GM18498 (cell line): ENCODE measurements around the gene MAP4K1.
A peak's percentile ranks its signal among the peaks of the same experiment; 100 is the strongest.
"Not testable (repeated sequence)": the region's sequence is repeated elsewhere in the genome, so short reads cannot be mapped to it uniquely, and the experiment has no call there.

Experiments used
- ATAC-seq: cut with Tn5 transposase; IDR thresholded peaks from one replicate; pipeline ENCODE4 v1.9.1; 2021; ENCODE audit warnings: mild to moderate bottlenecking, moderate library complexity; ENCODE audit not compliant: unreplicated experiment

MAP4K1 gene

DNA sequence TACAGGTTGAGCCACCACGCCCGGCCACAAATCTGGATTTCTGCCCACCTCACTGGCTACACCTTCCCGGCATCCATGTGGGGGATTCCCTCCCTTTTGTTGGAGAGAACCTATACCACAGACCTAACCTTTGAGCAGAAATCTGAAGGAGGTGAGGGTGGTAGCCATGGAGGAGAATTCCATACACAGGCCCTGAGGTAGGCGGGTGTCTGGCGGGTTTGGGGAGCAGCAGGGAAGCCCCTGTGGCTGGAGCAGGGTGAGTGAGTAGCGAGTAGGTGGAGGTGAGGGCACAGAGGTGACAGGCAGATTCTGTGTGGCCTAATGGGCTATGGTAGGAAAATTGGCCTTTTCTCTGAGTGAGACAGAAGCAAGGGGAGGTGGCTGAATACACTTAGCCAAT is 11.8 kb upstream of the MAP4K1 start:
- no peak for ATAC-seq

DNA sequence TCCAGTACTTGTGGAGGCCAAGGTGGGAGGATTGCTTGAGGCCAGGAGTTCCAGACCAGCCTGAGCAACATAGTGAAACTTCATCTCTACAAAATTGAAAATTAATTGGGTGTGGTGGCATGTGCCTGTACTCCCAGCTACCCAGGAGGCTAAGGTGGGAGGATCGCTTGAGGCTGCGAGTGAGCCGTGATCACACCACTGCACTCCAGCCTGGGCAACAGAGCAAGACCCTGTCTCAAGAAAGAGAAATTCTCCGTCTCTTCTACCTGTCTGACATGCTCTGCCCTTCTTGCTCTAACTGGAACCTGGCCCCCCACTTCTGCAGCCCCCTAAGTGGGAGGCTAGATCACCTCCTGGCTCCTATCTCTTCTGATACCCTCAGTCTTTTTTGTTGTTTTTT is 8.6 kb upstream of the MAP4K1 start:
- no peak for ATAC-seq

DNA sequence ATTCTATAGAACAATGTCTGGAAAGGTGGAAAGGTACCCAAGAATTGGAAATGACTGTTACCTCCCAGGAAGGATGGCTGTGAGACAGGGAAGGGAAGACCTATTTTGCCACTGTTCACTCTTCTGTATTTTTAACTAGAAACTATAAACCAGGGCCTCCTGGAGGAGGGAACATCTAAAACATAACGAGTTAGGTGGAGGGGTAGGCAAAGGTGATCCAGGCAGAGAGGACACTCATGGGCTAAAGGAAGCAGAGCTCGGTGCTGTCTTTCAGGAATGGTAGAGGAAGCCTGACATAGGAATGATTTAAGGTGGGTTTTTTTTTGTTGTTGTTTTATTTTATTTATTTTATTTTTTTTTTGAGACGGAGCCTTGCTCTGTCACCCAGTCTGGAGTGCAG is 7.1 kb upstream of the MAP4K1 start:
- ATAC-seq, result no peak

DNA sequence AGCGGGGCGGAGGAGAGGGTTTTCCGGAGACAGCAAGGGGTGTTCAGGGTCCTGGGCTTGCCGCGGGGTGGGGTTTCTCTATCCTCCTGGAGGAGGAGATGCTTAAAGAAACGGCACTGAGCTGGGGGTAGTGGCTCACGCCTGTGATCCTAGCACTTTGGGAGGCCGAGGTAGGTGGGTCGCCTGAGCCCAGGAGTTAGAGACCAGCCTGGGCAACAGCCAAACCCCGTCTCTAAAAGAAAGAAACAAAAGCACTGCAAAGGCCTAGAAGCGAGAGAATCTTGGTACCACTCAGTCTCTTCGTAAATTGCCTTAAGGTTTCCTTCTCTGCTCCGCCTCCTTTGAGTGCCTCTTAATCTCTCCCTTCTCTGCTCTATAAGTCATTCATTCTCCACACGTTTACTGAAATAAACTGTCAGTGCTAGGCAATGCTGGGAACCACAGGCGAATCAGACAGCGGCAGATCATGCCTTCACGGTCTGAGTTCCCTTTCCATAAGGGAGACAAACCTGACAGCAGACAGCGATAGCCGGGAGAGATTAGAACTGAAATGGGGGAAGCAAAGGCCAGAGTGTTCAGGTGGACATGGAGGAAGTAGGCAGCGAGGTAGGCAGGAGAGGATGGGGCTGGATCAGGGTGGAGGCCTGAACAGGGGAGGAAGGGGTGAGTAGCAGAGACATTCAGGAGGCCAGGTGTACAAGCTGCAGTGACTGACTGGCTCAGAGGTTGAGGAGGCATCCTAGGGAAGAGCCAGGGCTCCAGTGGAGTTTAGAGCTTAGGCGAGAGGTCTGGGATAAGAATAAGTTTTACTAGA is 1.8 kb upstream of the MAP4K1 start:
- no peak for ATAC-seq

DNA sequence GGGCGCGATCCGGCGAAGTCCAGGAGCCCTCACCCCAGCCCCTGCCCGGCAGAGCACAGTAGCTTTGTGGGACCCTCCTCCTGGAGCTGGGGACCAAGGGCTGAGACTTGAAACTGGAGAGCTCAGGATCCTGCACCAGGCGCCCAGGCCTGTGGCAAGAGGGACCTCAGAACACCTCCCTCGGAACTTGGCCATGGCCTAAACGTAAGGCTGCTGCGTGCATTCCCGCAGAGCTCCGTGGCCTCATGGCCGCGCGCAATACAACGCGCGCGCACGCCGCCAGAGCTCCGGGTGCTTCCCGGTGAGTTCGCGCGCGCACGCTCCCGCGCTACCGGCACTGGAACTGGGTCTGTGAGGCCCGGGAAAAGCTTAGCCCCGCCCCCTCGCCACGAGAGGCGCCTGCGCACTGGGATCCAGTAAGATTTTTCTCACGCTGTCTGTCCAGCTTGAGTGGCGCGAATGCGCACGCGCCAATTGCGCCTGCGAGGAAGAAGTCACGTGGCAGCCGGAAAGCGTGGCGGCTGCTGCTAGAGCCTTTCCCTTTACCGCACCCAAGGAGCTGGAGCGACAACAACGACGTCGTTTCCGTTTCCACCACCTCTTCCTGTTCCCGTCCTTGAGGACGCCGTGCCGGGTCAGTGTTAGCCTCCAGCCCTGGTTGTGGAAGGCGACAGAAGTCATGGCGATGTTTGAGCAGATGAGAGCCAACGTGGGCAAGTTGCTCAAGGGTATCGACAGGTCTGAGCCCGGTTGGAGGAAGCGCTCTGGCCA is 1.0 kb upstream of the MAP4K1 start, which contains the start of gene EIF3K:
Gene EIF3K (plus strand): TSS at position 599 of the 771 bp plus-strand sequence. CDS start 81 bp downstream, at position 680.
- peak; percentile 69 for ATAC-seq

DNA sequence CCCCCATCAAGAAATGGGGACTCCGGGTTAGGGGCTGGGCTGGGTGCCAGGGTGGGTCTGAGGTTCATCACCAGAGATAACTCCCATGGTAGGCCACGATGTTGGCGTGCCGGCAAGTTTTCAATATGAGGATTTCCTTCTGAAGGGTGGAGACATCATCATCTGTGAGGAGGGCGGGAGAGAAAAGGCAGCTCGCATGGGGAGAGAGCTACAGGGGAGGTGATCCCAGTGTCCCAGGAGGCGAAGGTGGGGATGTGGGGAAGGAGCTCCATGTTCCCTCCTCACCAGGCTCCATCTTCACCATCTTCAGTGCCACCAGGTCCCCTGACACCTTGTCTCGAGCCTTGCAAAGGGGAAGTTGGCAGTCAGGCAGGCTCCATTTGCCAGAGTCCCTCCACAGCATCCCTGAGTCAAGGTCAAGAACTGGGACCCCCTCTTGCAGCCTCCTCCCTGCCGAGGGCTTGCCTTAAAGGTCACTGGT is 430 bp downstream of the MAP4K1 start:
- no peak for ATAC-seq

DNA sequence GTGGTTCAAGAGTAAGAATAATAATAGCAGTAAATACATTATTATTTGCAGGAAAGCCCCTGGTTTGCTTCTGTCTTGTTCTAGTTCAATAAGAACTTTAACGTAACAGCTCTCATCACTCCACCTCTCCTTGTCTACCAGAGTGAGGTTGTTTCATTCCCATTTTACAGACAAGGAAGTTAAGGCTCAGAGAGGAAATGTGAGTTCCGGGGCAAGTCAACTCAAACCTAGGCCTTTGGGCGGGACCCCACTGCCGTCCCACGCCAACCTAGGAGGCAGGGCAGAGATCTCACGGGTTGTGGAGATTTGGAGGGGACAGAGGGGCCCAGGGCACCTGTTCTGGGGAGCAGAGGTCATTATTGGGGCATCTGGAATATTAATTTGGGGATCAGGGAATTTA is 1.5 kb downstream of the MAP4K1 start:
- ATAC-seq, result no peak

DNA sequence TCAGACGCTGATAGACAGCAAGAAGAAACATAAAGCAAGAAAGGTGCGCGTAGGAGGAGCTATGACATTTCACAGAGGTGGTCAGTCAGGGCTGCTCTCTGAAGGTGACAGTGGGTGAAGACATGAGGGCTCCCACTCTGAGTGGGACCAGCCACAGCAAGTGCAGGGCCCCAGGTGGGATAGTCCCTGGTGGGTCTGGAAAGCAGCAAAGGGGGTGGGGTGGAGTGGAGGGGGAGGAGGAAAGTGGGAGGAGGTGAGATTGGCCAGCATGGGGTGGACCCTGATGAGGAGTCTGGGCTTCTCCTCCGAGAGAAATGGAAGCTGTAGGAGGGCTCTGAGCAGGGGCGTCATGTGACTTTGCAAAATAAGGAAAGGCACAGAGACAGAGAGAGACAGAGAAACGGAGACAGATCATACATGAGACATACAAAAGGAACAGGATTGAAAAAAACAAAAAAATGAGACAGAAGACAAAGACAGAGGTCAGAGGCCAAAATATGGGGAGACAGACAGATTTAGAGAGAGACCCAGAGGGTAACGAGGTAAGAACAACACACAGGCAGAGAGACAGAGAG is 2.7 kb downstream of the MAP4K1 start:
- ATAC-seq, result no peak

DNA sequence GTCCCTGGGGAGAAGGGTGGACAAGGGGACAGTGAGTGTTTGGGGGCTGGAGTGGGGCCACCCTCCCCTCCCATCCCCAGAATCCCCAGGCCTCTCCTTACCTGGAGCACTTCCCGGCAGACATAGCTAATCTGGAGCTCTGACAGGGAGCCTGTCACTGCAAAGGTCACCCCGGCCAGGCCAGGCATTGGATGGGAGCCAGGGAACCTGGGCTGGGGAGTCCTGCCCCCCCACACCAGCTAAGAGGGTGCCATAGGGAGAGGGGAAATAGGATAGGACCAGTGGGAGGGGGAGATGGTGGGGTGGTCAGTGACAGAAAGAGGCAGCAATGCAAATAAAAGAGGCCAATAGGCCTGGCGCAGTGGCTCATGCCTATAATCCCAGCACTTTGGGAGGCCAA is 3.5 kb downstream of the MAP4K1 start:
- no peak for ATAC-seq

DNA sequence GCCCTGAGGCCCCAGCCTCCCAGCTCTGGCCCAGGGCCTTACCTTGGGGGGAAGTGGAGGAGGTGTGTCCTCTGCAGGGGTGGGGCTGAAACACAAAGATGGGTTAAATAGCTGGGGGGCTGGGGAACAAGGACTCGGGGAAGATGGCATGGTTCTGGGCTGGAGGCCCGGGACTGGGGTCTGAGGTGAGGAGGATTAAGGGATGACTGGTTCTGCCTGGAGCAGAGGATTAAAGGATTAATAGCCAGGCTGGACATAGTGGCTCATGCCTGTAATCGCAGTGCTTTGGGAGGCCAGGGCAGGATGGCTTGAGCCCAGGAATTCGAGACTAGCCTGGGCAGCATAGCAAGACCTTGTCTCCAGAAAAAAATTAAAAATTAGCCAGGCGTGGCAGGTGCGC is 11.6 kb downstream of the MAP4K1 start:
- ATAC-seq, result no peak

DNA sequence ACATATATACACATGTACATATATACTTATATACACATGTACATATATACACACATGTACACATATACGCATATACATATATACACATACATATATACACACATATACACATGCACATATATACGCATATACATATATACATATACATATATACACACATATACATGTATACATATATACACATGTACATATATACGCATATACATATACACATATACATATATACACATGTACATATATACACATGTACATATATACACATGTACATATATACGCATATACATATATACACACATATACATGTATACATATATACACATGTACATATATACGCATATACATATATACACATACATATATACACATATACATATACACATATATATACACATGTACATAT is 14.9 kb downstream of the MAP4K1 start:
- ATAC-seq, result not testable (repeated sequence)

DNA sequence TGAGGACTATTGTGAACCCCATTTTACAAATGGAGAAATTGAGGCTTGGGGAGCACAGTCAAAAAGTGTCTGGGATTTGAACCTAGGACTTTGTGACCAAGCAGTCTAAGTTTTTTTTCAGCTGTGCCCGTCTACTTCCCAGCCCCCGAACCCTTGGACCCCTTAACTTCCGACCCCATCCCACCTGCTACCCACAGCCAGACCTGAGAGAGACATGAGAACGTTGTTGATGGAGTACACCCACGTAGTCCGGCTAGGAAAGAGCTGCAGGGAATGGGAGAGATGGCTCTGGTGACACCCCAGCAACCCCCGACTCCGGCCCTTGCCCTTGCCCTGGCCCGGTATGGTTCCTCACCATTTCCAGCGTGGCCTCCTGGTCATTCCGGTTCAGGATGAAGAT is 18.0 kb downstream of the MAP4K1 start:
- no peak for ATAC-seq

DNA sequence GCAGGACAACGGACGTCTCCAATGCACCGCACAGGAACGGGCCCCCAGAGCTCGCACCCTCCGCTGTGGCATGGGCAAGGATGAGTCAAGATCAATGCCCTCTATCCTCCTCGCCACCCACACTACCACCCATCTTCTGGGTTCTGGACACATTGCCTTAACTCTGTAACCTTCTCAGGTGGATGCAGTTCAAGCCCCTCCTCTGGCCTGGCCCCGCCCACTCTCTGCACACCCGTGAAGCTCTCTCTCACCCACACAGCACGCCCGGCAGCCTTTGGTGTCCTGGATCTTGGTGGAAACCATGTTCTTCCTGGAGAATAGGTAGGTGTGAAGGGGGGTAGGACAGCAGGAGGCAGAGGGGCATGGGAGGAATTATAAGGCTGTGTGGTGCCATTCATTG is 20.7 kb downstream of the MAP4K1 start:
- ATAC-seq, result no peak

DNA sequence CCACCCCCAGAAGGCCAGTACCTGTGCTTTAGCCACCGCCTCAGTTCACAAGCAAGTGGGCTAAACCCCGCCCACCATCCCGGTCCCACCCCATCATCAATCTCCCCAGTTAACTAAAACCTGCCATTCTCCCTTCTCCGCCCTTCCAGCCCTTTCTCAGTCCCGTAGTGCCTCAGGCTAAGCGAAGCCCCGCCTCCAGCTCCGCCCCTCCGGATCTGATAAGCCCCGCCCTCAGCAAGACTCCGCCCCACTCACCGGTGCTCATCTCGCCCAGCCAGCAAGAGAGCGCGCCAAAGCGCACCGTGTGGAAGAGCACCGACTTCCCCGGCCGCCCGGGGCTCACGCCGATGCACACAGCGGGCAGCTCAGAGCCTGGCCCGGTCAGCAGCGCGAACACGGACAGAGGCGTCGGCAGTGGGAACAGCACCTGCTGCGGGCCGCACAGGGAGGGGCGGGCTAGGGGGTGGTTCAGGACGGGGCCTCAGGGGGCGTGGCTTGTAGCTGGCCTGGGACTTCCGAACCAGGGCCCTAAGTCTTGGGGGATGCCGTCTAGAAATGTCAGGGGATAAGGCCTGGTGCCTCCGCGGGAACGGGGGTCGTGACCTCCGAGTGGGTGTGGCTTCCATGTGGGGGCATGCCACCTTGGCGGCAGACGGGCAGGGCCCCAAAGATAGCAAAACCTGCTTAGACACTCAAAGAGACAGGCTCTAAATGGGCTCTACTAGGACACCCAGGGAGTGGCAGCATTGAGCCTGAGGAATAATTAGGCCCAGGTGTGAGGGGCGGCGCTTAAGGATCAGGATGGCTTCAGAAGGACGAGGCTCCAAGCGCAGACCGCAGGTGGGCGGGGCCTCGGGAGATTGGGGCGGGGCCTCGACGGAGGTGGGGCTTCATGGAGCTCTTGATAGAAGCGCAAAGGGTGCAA is 21.4 kb downstream of the MAP4K1 start:
- ATAC-seq, result no peak

DNA sequence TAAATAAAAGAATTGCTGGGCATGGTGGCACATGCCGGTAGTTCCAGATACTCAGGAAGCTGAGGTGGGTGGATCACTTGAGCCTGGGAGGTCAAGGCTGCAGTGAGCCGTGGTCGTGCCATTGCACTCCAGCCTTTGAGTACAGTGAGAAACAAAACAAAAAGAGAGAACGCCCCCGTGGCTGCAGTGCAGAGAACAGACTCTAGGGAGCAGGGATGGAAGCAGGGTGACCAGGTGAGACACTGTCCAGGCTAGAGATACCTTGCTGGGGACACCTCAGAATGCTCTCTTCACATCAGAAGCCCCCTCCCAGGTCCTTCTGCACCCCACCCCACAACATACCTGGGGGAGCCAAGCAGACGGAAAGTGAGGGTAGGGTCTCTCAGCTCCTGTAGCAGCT is 24.8 kb downstream of the MAP4K1 start:
- ATAC-seq, result no peak

DNA sequence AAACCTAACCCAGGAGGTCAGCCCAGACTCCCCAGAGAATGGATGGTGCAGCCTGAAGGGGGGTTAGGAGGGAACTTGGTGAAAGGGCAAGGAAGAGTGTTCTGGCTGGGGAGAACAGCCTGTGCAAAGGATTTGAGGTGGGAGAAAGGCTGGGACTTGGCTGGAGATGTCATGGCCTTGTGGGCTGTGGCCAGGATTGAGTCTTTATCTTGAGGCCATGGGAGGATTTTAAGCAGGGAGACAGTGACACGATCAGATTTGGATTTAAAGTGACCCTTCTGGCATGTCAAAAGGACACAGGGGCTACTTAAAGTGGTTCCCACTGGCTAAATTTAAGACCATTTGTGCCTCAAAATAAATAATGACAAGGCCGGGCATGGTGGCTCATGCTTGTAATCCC is 29.7 kb downstream of the MAP4K1 start:
- ATAC-seq, result no peak

DNA sequence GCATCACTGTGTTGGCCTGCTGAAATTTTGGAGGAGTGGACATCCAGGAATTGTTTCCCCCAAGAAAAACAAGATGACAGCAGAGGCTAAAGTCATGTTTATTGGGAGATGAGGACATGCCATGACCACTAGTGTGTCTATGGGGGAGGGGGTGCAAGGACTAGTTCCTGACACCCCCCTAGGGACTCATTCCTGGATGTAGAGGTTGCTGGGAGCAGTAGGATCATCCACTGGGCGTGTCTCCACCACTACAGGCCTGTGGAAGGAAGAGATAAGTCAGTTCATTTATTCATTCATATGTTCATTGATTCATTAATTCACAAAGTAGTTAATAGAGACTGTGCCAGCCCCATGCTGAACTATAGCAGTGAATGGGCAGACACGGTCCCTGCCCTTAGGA is 30.2 kb downstream of the MAP4K1 start:
- ATAC-seq, result no peak

DNA sequence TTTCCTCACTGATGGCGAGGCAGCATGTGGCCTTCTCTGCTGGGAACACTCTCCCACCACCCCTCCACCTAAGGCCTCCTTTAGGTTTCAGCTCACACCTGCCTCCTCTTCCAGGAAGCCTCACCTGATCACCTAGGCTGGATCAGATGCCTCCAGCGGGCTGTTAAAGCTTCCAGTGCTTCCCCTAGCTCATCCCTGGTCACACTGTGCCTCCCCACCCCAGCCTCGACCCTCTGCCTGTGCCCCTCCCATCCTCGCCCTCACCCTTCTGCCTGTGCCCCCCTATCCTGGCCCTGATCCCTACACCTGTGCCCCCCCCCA is 33.8 kb downstream of the MAP4K1 start:
- no peak for ATAC-seq

DNA sequence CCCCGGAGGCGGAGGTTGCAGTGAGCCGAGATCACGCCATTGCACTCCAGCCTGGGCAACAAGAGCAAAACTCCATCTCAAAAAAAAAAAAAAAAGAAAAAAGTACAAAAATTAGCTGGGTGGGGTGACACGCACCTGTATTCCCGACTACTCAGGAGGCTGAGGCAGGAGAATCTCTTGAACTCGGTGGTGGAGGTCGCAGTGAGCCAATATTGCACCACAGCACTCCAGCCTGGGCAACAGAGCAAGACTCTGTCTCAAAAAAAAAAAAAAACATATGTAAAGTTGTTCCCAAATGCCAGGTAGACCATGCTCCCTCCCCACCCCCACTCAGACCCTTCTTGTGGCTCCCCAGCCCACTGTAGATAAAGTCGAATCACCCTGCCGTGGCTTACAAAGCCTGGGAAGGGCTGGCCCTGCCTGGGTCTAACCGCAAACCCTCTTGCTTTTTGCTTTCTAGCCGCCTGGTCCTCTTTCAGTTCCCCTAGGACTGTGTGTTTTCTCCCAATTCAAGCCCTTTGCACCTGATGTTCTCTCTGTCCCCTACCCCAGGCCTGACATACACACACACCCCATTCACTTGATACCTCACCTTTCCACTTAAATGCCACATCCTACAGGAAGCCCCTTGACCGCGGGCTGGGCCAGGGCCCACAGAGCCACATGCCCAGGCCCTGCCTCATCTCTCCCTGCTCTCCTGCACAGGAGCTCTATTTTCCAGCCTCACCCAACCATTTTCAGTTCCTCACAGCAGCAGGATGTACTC is 34.4 kb downstream of the MAP4K1 start:
- peak; percentile 80 for ATAC-seq

DNA sequence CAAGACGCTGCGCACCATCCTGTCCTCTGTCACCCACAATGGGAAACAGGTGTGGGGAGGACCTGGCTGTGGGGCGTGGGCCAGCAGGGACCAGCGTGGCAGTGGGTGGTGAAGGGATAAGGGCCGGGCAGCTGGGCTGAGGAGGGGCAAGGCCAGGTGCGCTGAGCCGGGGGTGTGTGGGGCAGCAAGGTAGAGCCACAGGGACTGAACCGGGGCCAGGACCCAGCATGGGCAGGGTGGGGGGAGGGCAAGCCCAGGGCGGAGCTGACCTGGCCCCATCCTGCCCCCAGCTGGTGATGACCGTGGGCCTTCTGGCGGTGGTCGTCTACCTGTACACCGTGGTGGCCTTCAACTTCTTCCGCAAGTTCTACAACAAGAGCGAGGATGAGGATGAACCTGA is 37.7 kb downstream of the MAP4K1 start:
- ATAC-seq, result no peak
